Measurements from ENCODE around the gene PAQR4. TPM values are rescaled to one million over a fixed set of nuclear protein-coding genes. Genes with fewer than 3 reads are reported as not detected.
A peak's percentile ranks its signal among the peaks of the same experiment; 100 is the strongest.

PAQR4 gene
- total and polyA plus RNA-seq, 2 of the 13 experiments (the other 11 are each of a cell fraction or from before 2014, with no cell fraction given), result 15.9 to 24.8 TPM

GRCh38 chr16:2969545-2970521 lies 685 bp downstream of the PAQR4 start (continued):
- TF ChIP-seq RERE (CRISPR knock-in tag; IDR thresholded peaks at IDR 0.05; ENCODE audit: low read depth) (no peak), HMGXB4 (CRISPR knock-in tag; IDR thresholded peaks at IDR 0.05; ENCODE audit: borderline replicate concordance in 1 of 2, low read depth in 1 of 2) (peak; percentile 86 to 90), THAP9 (CRISPR knock-in tag; IDR thresholded peaks at IDR 0.05; ENCODE audit: borderline replicate concordance) (no peak), TBL1XR1 (IDR thresholded peaks at IDR 0.05; ENCODE audit: borderline replicate concordance, low read length, partially characterized antibody) (peak; percentile 20), ZNF800 (CRISPR knock-in tag; IDR thresholded peaks at IDR 0.05) (peak; percentile 57), HOXA5 (CRISPR knock-in tag; IDR thresholded peaks at IDR 0.05) (0 out of 2 replicates have a peak, but pooled peaks have one; percentile 58), ZNF362 (CRISPR knock-in tag; IDR thresholded peaks at IDR 0.05; ENCODE audit: borderline replicate concordance) (0 out of 2 replicates have a peak, but pooled peaks have one; percentile 0), ATF4 (CRISPR knock-in tag; IDR thresholded peaks at IDR 0.05) (no peak), ZNF414 (CRISPR knock-in tag; IDR thresholded peaks at IDR 0.05) (peak; percentile 33; the same call in 1 of the 2 replicates)
